OCI-LY3 (cell line): ENCODE results near the gene NCKAP1.

ENCODE experiments used
- CTCF ChIP-seq: fragments of 200-600, 300-600 bp; sonication (generic); IDR thresholded peaks from 2 replicates; pipeline ENCODE4 v1.5.1; 2014; ENCODE audit warnings: antibody characterized with exemption, low read length, low read depth
- EZH2phosphoT487 ChIP-seq: fragments of 200-600 bp; shearing (Covaris generic); IDR thresholded peaks from 2 replicates; pipeline ENCODE4 v1.6.1; 2018; ENCODE audit warnings: antibody characterized with exemption, mixed run types, low read depth

GRCh38 chr2:183059561-183059960 lies 21.3 kb upstream of the NCKAP1 start:
- TF ChIP-seq CTCF (no peak), EZH2phosphoT487 (no peak)
